Measurements from ENCODE around the gene LRIF1.
"Not testable (repeated sequence)": the region's sequence is repeated elsewhere in the genome, so short reads cannot be mapped to it uniquely, and the experiment has no call there.

The LRIF1 gene

DNA sequence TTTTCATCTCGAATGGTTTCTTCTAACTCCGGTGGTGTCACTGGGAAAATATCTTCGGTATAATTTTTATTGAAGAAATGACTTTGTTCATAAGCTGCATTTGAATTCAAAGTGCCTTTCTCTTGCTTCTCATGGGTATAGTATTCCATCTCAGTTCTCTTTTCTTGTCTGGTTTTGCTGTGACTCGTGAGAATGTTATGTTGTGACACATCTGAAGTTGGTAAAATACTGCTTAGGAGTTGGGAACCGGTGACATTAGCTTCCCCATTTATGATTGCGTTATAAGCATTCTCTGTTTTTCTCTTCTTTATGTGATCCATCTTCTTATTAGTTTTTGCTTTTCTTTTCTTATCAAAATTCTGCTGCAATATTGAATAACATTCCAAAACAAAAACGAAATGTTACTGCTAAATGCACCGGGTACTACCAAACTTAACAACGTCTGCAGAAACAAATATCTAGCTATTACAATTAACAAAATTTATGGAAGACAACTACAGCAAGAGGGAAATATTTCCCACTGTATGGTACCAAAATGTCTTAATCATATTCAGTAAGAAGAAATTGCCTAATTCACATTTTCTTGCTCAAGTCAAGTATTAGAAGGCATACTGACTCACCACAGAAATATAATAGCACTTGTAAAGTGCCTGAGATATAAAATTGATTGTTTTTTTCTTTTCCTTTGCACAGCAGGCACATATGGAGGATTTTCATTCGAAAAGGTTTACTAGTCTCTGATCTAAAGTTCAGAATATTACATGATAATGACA is 15.5 kb downstream of the LRIF1 start:
- DNase-seq = no peak

DNA sequence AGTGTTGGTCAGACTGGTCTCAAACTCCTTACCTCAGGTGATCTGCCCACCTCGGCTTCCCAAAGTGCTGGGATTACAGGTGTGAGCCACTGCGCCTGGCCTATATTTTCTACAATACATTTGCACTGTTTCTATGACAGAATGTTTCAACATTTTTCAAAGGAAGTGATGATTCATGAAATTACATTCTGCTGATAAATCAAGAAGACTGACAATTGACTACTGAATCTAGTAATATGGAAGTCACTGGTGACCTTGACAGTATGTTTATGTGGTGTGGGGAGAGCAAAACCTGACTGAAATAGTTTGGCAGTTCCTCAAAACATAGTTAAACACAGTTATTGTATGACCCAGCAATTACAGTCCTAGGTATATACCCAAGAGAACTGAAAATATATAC is 18.1 kb downstream of the LRIF1 start:
- no peak for DNase-seq

DNA sequence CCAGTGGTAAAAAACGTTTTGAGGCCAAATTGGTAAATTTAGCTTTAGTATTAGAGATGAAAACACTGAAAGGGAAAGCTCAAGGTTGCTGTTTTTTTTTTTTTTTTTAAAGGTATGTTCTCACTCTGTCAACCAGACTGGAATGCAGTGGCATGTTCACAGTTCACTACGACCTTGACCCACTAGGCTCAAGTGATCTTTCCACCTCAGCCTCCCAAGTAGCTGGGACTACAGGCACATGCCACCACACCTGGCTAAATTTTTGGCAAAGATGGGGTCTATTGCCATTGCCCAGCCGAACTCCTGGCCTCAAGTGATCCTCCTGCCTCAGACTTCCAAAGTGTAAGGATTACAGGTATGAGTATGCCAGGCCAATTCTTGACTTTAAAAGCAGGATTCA is 18.9 kb downstream of the LRIF1 start:
- DNase-seq = no peak

GRCh38 chr1:110936567-110936966 is 27.2 kb downstream of the LRIF1 start:
- DNase-seq = no peak

- DNase-seq = not testable (repeated sequence)
Observed at GRCh38 chr1:110931097-110931496, 32.6 kb downstream of the LRIF1 start.

GRCh38 chr1:110928904-110929303 is 34.8 kb downstream of the LRIF1 start:
- no peak for DNase-seq

GRCh38 chr1:110928191-110928590 is 35.5 kb downstream of the LRIF1 start:
- DNase-seq = no peak

GRCh38 chr1:110927484-110928075 is 36.1 kb downstream of the LRIF1 start:
- DNase-seq = no peak

DNA sequence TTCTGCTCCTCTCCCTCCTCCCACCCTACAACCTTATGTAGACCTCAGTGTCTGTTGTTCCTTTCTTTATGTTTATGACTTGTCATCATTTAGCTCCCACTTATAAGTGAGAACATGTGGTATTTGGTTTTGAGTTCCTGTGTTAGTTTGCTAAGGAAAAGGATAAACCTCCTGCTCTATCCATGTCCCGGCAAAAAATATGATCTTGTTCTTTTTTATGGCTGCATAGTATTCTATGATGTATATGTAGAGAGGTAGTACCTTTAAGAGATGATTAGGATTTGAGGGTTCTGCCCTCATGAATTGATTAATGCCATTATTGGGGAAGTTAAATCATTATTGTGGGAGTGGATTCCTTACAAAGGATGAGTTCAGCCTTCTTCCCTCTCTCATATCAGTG is 41.8 kb downstream of the LRIF1 start:
- DNase-seq = no peak

GRCh38 chr1:110918016-110918415 is 45.7 kb downstream of the LRIF1 start:
- DNase-seq = no peak

GRCh38 chr1:110916669-110917306 is 46.9 kb downstream of the LRIF1 start:
- DNase-seq = no peak

DNA sequence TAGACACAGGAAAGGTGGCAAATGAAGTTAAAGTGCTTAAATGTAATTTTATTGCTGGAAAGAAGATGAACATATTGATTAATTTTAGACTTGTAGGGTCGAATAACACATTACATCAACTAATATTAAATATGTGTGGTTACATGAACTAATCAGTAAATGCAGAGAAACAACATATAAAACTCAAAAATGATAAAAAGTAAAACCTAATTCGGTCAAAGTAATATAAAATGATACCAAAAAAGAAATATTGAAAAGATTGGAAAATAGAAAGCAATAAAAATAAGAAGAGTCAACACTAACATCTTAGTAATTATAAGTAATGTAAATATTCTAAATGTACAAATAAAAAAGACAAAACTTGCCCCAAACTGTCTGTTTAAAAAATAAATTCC is 47.5 kb downstream of the LRIF1 start:
- DNase-seq = no peak

DNA sequence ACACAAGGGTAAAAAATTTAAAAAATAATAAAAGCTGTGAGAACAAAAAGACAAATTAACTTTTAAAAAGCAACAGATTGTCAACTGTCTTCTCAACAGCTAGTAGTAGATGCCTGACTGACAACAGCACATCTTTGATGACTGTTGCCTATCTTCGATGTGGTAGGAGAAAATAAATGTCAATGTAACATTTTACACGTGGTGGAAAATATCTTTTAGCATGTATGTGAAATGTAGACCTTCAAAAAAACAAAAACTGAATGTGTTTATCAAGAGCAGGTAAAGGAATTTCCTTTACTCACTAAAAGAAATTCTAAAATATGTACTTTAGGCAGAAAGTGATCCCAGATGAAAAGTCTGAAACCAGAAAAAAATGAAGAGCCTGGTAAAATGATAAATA is 47.9 kb downstream of the LRIF1 start:
- no peak for DNase-seq

DNA sequence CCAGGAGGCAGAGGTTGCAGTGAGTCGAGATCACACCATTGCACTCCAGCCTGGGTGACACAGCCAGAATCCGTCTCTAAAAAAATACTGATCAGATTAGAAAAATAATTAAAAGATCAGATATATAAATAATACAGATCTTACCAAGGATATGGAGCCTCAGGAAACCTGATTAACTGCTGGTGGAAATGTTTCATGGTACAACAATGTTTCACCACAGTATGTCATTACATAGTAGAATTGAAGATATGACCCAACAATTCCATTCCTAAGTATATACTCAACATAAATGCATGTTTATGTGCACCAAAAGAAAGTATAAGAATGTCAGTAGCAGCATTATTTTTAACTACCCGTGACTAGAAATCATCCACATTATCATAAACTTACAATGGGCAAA is 49.0 kb downstream of the LRIF1 start:
- DNase-seq = no peak

DNA sequence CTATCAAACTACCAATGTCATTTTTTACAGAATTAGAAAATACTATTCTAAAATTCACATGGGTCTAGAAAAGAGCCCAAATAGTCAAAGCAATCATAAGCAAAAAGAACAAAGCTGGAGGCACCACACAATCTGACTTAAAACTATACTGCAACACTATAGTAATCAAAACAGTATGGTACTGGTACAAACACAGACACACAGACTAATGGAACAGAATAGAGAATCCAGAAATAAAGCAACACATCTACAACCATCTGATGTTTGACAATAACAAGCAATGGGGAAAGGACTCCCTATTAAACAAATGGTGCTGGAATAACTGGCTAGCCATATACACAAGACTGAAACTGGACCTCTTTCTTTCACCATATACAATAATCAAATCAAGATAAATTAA is 50.9 kb downstream of the LRIF1 start:
- DNase-seq = no peak

GRCh38 chr1:110903853-110904500 is 59.7 kb downstream of the LRIF1 start:
- DNase-seq = no peak

- no peak for DNase-seq
Observed at GRCh38 chr1:110902820-110903463, 60.8 kb downstream of the LRIF1 start.

- DNase-seq = no peak
Observed at GRCh38 chr1:110899458-110899843, 64.3 kb downstream of the LRIF1 start.

- no peak for DNase-seq
Observed at GRCh38 chr1:110898734-110899457, 64.8 kb downstream of the LRIF1 start.

DNA sequence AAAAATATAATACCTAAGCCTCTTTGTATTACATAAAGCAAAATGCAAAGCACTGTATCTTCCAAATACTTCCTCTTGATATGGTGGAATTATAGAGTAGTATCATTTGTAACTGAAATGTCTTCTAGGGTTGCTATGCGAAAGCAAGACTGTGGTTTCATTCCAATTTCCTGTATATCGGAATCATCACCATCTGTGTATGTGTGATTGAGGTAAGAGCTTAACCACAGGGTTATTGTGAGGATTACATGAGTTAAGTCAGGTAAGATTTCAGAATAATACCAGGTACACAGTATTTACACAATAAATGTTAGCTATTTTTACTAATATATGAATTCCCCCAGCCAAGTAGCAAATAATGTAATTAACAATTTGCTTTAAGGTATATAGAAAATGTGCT is 66.0 kb downstream of the LRIF1 start:
- DNase-seq = no peak
